PFSK-1 (cell line): ENCODE measurements around the gene CA7.

Experiments
- FOXP2 ChIP-seq: optimal IDR thresholded peaks from 2 replicates; pipeline ENCODE3; 2011; ENCODE audit warnings: borderline replicate concordance, control low read depth, inconsistent platforms; ENCODE audit not compliant: insufficient read depth; ENCODE audit errors: extremely low read length, extremely low read depth
- POLR2AphosphoS5 ChIP-seq: IDR thresholded peaks from 2 replicates; pipeline ENCODE4 v1.6.1; 2012; ENCODE audit warnings: low read depth, mild to moderate bottlenecking, control low read depth, low read length, moderate library complexity
- REST ChIP-seq, 2 experiments: IDR thresholded peaks; 2 replicates each; pipeline versions ENCODE4 v1.6.1 to v1.8.0; 2011 to 2012; ENCODE audit warnings: low read depth in 2 of 2, low read length in 2 of 2, control low read depth in 1 of 2, inconsistent platforms in 1 of 2, mild to moderate bottlenecking in 1 of 2, moderate library complexity in 1 of 2; ENCODE audit not compliant: insufficient read depth in 1 of 2
- SIN3A ChIP-seq: IDR thresholded peaks from 2 replicates; pipeline ENCODE4 v1.6.1; 2012; ENCODE audit warnings: mild to moderate bottlenecking, low read length, moderate library complexity, borderline replicate concordance; ENCODE audit not compliant: insufficient read depth
- TAF1 ChIP-seq: IDR thresholded peaks from 2 replicates; pipeline ENCODE4 v1.6.1; 2012; ENCODE audit warnings: low read length, control low read depth, borderline replicate concordance; ENCODE audit not compliant: insufficient read depth

DNA sequence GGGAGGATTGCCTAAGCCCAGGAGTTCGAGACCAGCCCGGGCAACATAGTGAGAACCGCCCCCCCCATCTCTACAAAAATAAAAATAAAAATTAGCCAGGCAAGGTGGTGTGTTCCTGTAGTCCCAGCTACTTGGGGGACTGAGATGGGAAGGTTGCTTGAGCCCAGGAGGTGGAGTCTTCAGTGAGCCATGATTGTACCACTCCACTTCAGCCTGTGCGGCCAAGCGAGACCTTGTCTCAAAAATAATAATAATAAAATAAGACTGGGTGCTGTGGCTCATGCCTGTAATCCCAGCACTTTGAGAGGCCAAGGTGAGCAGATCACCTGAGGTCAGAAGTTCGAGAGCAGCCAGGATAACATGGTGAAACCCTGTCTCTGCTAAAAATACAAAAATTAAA, 47.6 kb downstream of the CA7 start:
- TF ChIP-seq SIN3A = no peak
- TF ChIP-seq TAF1 = no peak
- no peak for TF ChIP-seq POLR2AphosphoS5
- no peak for TF ChIP-seq REST (IDR thresholded peaks at IDR 0.05; ENCODE audit: insufficient read depth in 1 of 2, low read depth in 2 of 2, low read length in 2 of 2)
- no peak for TF ChIP-seq FOXP2
